KMS-11 (cell line): ENCODE results near the gene MARK1.

Source experiments
- H2AFZ ChIP-seq: fragments of 200-600 bp; sonication (generic); 2 replicates; pipeline ENCODE4 v1.6.1; 2016; ENCODE audit warnings: antibody characterized with exemption, mixed run types, low read depth
- H3K27ac ChIP-seq: fragments of 200-600 bp; sonication (generic); 2 replicates; pipeline ENCODE4 v1.6.1; 2016; ENCODE audit warnings: mild to moderate bottlenecking, mixed run types
- H3K27me3 ChIP-seq: fragments of 200-600 bp; sonication (generic); 2 replicates; pipeline ENCODE4 v1.6.1; 2017; ENCODE audit warnings: mild to moderate bottlenecking, low read depth, mixed run types, moderate library complexity; ENCODE audit not compliant: insufficient read depth
- H3K36me3 ChIP-seq: fragments of 200-600 bp; sonication (generic); 2 replicates; pipeline ENCODE4 v1.6.1; 2017; ENCODE audit warnings: mild to moderate bottlenecking, mixed run types; ENCODE audit not compliant: insufficient read depth
- H3K4me1 ChIP-seq: fragments of 200-600 bp; sonication (generic); 2 replicates; pipeline ENCODE4 v1.6.1; 2016; ENCODE audit warnings: mild to moderate bottlenecking, low read depth, mixed run types; ENCODE audit not compliant: poor library complexity, severe bottlenecking
- H3K4me2 ChIP-seq: fragments of 200-600 bp; sonication (generic); 2 replicates; pipeline ENCODE4 v1.7.0; 2016; ENCODE audit warnings: mild to moderate bottlenecking, mixed run types
- H3K4me3 ChIP-seq: fragments of 200-600 bp; sonication (generic); IDR thresholded peaks from 2 replicates; pipeline ENCODE4 v1.6.1; 2017; ENCODE audit warnings: low read depth, low read length, mixed read lengths; ENCODE audit not compliant: insufficient read depth
- H3K79me2 ChIP-seq: fragments of 200-600 bp; sonication (generic); 2 replicates; pipeline ENCODE4 v1.6.1; 2016; ENCODE audit warnings: low read depth, mixed run types; ENCODE audit not compliant: insufficient read depth
- H3K9ac ChIP-seq: fragments of 200-600 bp; sonication (generic); 2 replicates; pipeline ENCODE4 v1.6.1; 2016; ENCODE audit warnings: mild to moderate bottlenecking, mixed run types
- H4K20me1 ChIP-seq: fragments of 200-600 bp; sonication (generic); 2 replicates; pipeline ENCODE4 v1.6.1; 2016; ENCODE audit warnings: mild to moderate bottlenecking, mixed run types; ENCODE audit not compliant: insufficient read depth
- TF ChIP-seq, protein P1 (sequence below): fragments of 200-600 bp; sonication (generic); conservative IDR thresholded peaks from 2 replicates; pipeline ENCODE4 v1.6.1; 2017; ENCODE audit warnings: low read depth, mild to moderate bottlenecking, antibody characterized with exemption, low read length, moderate library complexity, mixed read lengths

The MARK1 gene

DNA sequence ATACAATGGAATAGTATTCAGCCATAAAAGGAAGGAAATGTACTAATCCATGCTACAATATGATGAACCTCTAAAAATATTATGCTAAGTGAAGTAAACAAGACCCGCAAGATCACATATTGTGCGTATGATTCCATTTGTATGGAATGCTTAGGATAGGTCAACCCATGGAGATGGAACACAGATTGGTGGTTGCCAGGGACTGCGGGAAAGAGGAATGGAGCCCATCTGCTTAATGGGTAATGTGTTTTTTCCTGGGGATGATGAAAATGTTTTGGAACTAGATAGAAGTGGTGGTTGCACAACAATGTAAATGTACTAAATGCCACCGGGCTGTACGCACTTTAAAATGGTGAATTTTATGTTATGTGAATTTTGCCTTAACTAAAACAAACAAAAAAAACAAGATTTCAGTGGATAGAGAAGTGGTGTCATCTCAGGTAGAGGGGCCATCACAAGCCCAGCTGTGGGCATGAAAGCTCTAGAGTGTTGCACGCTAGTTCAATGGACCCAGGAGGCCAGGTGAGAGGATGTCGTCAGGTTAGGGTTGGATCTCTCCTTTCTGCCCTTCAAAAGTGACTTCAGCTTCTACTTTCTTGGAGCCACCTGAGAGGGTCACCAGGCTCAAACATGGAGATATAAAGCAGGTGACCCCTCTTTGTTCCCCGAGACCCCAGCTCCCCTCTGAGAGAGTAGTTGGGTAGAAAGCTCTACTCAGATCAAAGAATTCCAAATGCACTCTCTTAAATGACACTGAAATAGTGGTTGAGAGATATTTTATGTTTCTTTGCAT is 164.7 kb downstream of the MARK1 start:
- H3K4me2 ChIP-seq, result no peak overlapping the region
- H3K4me1 ChIP-seq, result no peaks in the 10 kb centered on the region
- no peaks in the 10 kb centered on the region for H3K79me2 ChIP-seq

GRCh38 chr1:220694866-220695382 is 167.0 kb downstream of the MARK1 start:
- H2AFZ ChIP-seq, result no peak overlapping the region
- no peaks in the 10 kb centered on the region for H3K27me3 ChIP-seq
- no peaks in the 10 kb centered on the region for H4K20me1 ChIP-seq
- H3K4me3 ChIP-seq, result no peak overlapping the region
- H3K36me3 ChIP-seq, result no peaks in the 10 kb centered on the region
- H3K79me2 ChIP-seq, result no peaks in the 10 kb centered on the region
- no peaks in the 10 kb centered on the region for H3K4me1 ChIP-seq
- H3K9ac ChIP-seq, result no peak overlapping the region
- H3K27ac ChIP-seq, result no peak overlapping the region
- TF ChIP-seq, protein P1, sequence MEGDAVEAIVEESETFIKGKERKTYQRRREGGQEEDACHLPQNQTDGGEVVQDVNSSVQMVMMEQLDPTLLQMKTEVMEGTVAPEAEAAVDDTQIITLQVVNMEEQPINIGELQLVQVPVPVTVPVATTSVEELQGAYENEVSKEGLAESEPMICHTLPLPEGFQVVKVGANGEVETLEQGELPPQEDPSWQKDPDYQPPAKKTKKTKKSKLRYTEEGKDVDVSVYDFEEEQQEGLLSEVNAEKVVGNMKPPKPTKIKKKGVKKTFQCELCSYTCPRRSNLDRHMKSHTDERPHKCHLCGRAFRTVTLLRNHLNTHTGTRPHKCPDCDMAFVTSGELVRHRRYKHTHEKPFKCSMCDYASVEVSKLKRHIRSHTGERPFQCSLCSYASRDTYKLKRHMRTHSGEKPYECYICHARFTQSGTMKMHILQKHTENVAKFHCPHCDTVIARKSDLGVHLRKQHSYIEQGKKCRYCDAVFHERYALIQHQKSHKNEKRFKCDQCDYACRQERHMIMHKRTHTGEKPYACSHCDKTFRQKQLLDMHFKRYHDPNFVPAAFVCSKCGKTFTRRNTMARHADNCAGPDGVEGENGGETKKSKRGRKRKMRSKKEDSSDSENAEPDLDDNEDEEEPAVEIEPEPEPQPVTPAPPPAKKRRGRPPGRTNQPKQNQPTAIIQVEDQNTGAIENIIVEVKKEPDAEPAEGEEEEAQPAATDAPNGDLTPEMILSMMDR, result no peak
- H3K4me2 ChIP-seq, result no peak overlapping the region

More for the DNA sequence above, 164.7 kb downstream of the MARK1 start:
- no peaks in the 10 kb centered on the region for H3K27me3 ChIP-seq
- H3K9ac ChIP-seq, result no peak overlapping the region
- H3K36me3 ChIP-seq, result no peaks in the 10 kb centered on the region
- no peak overlapping the region for H3K27ac ChIP-seq
- TF ChIP-seq, protein P1, result no peak
- no peaks in the 10 kb centered on the region for H4K20me1 ChIP-seq
- H2AFZ ChIP-seq, result no peak overlapping the region
- H3K4me3 ChIP-seq, result no peak overlapping the region

GRCh38 chr1:220695426-220695825 is 167.5 kb downstream of the MARK1 start:
- H2AFZ ChIP-seq, result no peak overlapping the region
- no peaks in the 10 kb centered on the region for H3K79me2 ChIP-seq
- no peak overlapping the region for H3K4me2 ChIP-seq
- no peaks in the 10 kb centered on the region for H3K27me3 ChIP-seq
- H4K20me1 ChIP-seq, result no peaks in the 10 kb centered on the region
- H3K27ac ChIP-seq, result no peak overlapping the region
- no peak overlapping the region for H3K4me3 ChIP-seq
- H3K9ac ChIP-seq, result no peak overlapping the region
- TF ChIP-seq, protein P1, result no peak
- no peaks in the 10 kb centered on the region for H3K36me3 ChIP-seq
- H3K4me1 ChIP-seq, result no peaks in the 10 kb centered on the region

DNA sequence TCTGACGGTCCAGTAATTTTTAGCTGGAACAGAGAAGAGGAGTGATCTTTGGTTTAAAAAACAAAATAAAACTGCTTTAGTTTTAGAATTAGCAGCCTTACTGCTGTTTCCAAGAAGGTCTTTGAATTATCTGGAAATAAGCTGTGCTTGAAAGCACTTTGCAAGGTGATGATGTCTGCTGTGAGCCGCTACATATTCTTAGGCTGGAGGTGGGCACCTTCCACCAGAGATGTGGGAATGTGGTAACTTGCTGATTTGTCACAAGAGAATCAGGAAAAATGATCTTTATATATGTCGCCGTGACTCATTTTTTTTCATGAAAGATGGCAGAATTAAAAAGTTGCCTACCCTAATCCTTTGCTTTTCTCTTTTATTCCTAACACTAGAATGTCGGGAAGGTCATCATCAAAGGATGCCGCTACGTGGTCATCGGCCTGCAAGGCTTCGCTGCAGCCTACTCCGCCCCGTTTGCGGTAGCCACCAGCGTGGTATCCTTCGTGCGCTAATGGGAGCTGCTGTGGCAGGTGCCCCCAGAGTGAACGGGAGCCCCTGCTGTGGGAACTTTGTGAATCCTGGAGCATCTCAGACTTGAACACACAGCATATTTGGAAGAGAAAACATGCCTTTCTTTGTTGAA is 168.4 kb downstream of the MARK1 start:
- no peaks in the 10 kb centered on the region for H3K36me3 ChIP-seq
- no peak overlapping the region for H3K4me3 ChIP-seq
- H3K4me1 ChIP-seq, result no peaks in the 10 kb centered on the region
- no peak overlapping the region for H3K27ac ChIP-seq
- no peak overlapping the region for H3K4me2 ChIP-seq
- H3K9ac ChIP-seq, result no peak overlapping the region
- H4K20me1 ChIP-seq, result no peaks in the 10 kb centered on the region
- TF ChIP-seq, protein P1, result no peak
- no peaks in the 10 kb centered on the region for H3K79me2 ChIP-seq
- H3K27me3 ChIP-seq, result no peaks in the 10 kb centered on the region
- H2AFZ ChIP-seq, result no peak overlapping the region
